ENCODE measurements around the gene CACNB4. TPM values are rescaled to one million over a fixed set of nuclear protein-coding genes. Genes with fewer than 3 reads are reported as not detected.
"Not testable (repeated sequence)": the region's sequence is repeated elsewhere in the genome, so short reads cannot be mapped to it uniquely, and the experiment has no call there.

The CACNB4 gene
- total RNA-seq (2014; rRNA removed; shearing (Covaris generic)): 0.12 and 0.17 TPM in 2 replicates

DNA sequence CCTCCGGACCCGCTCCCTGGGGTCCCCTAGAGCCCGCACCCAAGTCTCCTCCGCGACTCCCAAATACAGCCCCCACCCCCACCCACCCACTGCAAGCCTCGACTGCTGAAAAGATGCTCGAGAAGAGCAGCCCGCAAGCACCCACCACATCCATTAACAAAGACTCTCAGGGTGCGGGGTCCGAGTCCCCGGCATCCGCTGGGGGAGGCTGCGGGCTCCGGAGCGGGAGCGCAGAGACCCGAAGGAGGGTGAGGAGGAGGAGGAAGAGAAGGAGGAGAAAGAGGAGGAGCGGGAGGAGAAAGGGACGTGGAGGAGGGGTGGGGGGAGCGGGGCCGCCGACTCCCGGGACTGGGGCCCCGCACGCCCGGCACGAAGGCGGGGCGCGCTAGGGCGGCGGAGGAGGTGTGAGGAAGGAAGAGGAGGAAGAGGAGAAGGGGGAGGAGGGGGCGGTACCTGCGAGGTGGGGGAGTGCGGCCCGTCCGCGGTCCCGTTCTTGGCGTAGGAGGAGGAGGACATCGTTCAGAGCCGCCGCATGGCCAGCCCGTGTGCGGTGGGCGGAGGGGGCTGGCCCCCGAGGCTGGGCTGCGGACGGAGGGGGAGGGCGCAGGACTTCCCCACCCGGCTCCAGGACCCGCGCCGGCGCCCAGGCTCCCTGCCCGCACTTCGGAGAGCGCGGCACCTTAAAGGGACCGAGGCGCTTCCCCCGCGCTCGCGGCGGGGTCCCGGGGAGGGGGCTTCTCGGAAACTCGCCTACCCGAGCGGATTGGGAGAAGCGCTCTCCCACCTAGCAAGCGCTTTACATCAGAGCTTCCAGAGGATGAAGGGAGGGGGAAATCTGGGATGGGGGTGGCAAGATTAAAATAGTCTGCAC is at the start of gene CACNB4:
CACNB4 (minus strand) TSS at position 549 of the 871 bp plus-strand sequence.
- peak; percentile 12 for DNase-seq (ENCODE audit: low read depth)

DNA sequence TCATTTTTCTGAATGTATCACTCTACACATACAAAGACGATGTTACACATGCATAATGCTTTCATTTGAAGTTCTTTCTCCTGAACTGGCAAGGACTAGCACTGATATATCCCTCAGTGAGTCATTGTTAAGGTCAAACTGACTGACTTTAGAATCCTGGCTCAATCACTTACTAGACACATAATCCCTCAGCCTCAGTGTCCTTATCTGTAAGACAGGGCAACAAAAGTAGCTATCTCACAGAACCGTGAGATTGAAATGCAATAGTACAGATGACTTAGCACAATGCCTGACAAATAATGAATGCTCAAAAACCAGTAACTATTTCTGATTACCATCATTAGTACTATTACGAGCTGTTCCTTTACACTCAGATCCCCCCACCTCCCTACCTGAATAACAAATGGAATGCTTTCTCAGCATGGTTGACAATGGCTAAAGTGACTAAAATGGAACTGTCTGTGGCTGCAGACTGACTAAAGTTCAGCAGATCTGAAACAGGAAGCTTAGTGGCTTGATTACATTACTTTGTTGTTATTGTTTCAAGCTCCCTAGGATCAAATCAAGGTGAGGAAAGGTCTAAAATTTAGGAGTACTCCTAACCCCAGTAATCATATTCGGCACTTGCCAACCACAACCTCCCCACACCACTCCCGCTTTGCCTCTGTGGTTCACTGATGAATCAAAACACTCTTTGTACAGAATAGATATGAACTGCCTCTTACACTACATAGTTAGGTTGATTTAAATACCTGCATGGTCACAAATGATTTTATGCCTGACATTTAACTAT is 35.8 kb upstream of the CACNB4 start:
- no peak for DNase-seq (ENCODE audit: low read depth)

DNA sequence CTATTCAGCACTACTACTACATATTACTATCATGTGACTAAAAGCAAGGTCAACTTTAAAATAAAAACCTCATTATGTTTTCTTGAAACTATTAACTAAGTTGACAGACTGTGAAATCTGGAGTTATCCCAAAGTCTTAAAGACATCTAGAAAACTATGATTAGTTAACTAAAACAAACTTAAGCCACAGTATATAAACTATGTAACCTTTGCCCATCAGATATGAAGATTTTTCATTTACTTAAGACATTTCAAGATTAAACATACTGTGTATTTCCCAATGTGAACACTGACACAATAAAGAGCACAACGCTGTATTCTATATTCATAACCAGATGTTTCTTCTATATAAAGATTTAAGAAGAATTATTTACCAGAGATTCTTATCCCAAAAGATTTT is 33.5 kb upstream of the CACNB4 start:
- DNase-seq (ENCODE audit: low read depth): no peak

DNA sequence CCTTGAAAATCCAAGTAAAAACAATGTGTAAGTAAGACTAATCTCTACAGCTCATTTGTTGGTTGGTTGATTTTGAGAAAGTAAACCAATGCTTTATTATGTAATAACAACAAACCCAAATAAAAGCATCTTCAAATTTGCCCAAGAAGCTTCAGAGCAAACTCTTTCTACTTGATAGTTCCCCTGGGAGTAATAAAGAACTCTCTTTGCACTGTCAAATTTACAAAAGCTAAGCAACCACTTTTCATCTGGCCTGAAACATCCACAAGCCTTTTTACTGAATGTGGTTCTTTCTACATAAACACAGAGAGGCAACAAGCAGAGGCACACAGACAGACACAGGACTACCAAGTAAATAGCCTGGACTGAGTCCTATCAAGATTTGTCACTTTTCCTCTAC is 28.8 kb upstream of the CACNB4 start:
- no peak for DNase-seq (ENCODE audit: low read depth)

DNA sequence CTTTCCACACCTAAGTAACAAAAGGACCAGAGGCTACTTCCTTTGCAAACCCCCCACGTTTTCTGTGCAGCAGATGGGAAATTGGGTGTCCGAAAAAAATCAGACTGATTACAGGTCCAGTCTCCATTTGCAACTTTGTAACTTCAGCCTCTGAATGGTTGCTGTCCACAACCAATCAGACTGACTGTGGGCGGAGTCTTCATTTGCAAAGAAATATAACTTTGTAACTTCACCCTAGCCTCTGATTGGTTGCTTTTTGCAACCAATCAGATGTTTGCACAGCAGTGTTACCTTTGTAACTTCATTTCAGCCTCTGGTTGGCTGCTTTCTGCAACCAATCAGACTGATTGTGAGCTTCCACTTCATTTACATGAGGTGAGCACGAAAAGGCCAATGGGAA is 27.8 kb upstream of the CACNB4 start:
- DNase-seq (ENCODE audit: low read depth): no peak

DNA sequence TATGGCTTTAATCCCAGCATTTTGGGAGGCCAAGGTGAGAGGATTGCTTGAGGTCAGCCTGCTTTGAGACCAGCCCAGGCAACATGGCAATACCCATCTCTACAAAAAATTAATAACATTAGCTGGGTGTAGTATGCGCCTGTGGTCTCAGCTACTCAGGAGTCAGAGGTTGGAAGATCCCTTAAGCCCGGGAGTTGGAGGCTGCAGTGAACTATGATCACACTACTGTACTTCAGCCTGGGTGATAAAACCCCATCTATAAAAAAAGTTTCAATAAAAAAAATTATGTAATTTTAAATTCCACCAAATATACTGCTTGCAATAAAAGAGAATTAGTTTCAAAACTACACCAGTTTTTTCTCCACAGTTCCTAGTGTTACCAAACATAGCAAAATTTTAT is 23.3 kb upstream of the CACNB4 start:
- no peak for DNase-seq (ENCODE audit: low read depth)

DNA sequence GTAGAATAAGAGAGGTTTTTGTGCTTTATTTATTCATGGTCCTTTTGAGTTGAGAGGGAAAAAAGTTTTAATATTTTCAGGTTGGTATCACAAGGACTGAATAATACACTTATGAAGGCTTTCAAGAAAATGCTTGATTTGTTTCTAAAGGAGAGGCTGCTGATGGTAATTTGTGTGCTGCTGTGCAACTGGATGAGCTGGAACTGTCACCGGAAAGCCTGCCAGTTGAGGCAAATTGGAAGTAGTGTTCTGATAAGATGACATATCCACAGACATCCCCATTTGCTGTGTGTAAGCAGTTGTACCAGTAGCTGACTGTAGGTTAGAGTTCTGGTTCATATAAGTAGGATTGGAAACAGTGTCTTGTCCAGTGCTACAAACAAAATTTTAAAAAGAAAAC is 21.6 kb upstream of the CACNB4 start:
- no peak for DNase-seq (ENCODE audit: low read depth)

DNA sequence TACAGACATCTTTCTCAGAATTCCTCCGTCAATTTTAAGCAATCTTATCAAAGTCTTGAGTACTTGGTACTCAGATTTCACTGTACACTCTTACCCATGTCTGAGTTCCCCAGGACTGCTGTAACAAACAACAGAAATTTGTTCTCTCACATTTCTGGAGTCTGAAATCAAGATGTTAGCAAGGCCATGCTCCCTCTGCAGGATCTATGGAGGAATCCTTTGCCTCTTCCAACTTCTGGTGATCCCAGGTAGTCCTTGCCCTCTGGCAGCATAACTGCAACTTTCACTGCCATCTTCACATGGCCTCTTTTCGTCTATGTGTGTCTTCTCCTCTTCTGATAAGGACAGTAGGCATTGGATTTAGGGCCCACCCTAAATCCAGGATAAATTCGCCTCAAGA is 17.1 kb upstream of the CACNB4 start:
- no peak for DNase-seq (ENCODE audit: low read depth)

DNA sequence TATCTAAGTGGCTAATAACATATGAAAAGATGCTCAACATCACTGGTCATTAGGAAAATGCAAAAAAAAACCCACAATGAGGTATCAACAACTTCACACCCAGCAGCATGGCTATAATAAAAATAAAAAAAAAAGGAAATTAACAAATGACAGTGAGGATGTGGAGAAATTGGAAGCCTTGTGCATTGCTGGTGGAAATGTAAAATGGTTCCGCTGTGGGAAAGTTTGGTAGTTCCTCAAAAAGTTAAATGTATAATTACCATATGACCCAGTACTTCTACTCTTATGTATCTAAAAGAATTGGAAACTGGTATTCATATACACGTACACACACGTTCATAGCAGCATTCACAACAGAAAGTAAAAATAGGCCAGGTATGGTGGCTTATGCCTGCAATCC is 15.5 kb upstream of the CACNB4 start:
- DNase-seq (ENCODE audit: low read depth): no peak

DNA sequence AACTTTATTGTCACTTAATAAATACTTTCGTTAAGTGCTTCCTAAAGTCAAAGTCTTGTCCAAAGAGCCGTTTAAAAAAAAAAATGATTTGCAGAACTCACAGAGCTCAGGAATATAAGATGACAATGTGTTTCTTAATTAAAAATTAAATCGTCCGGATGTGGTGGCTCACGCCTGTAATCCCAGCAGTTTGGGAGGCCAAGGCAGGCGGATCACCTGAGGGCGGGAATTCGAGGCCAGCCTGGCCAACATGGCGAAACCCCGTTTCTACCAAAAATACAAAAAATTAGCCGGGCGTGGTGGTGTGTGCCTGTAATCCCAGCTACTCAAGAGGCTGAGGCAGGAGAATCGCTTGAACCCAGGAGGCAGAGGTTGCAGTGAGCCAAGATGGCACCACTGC is 8.3 kb upstream of the CACNB4 start:
- not testable (repeated sequence) for DNase-seq (ENCODE audit: low read depth)

DNA sequence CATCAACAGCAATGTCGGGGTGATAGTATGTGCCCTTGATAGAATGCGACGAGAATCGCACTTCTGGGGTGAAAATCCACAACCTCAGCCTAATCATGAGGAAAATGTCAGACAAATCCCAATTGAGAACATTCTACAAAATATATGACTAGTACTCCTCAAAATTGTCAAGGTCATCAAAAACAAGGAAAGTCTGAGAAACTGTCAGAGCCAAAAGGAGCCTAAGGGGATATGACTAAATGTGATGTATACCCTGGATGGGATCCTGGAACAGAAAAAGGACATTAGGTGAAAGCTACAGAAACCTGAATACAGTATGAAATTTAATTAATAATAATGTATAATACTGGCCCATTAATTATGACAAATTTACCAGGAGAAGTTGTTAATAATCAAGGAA is 7.6 kb upstream of the CACNB4 start:
- DNase-seq (ENCODE audit: low read depth): no peak

DNA sequence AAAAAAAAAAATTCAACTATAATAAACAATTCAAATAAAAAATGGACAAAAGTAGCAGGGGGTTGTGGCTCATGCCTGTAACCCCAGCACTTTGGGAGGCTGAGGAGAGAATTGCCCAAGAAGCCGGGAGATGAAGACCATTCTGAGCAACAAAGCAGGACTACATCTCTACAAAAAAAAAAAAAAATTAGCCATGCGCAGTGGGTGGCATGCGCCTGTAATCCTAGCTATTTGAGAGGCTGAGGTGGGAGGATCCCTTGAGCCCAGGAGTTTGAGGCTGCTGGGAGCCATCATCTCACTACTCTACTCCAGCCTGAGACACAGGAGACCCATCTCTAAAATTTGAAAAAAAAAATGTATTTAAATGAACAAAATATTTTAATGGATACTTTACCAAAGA is 4.4 kb upstream of the CACNB4 start:
- DNase-seq (ENCODE audit: low read depth): no peak

DNA sequence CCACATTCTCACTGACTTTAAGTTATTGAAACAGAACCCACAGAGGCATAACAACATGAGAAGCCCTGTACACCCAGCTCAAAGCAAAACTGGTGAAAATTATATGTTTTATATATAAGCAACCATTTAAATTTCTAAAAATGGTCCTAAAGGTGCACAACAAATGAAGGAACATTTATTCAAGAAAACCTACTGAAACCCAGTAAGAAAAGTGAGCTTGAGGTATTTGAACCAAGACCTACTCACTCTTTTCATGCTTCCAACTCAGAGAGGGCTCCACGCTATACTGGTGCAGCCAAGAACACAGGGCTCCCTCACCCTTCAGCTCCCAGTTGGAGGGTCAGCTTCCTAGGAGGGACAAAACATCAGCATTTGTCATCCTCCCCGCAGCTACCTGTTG is 2.1 kb upstream of the CACNB4 start:
- DNase-seq (ENCODE audit: low read depth): no peak

DNA sequence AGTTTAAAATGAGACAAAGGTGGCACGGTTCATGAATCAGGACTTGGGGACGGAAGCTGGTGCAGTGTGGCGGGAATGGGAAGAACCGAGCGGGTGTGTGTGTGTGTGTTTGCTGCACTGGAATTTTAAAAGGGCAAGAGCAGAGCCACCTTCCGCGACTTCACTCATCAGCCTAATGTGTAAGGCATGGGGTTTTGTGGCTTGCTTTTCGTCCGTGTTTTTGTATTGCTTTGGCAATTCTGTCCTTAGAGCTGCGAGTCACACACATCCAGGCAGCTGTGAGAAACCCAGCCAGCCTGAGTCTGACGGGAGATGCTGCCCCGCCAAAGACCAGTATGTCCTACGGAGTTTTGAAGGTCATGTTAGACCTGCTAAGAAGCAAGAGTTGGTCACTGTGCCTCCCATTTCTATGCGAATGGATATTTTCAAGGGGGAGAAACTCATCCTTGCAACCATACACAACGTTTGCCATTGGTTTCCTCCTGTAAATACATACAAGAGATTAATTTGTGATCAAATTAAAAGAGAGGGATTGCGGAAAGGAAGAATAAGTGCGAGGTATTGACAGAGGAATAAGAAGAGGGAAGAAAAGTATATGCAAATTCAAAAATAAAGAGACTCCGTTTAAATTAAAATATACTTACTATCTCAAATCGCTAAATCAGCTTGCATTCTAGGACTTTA is 665 bp upstream of the CACNB4 start:
- peak; percentile 20 for DNase-seq (ENCODE audit: low read depth)

DNA sequence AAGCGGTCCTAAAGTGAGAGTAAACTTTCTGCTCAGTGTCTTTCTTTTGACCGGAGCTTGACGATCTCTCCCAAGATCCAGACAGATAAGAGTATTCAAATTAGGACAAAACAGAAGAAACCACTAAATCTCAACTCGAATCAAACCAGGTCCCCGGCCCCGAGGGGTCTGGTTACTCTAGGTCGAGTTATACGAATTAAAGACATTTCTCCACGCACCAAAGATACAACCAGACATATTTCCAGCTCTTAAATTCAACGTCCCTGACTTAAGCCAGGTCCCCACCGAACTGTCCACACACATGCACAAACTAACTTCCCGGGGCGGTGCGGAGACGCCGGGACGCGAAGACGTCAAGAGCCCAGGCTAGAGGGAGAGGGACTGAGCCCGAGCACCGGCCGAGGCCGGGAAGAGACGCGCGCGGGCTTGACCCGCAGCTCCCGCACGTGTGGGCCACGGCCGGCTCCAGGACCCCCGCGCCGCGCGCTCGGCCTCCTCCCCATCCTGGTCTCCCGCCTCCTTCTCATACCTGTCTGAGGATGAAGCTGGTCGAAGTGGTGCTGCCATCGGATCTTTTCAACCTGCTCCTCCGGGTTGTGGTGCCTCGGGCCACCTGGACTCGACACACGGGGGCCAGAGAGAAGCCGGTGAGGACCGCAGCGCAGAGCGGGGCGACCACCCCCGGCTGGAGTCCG is 896 bp downstream of the CACNB4 start:
- peak; percentile 21 for DNase-seq (ENCODE audit: low read depth)

DNA sequence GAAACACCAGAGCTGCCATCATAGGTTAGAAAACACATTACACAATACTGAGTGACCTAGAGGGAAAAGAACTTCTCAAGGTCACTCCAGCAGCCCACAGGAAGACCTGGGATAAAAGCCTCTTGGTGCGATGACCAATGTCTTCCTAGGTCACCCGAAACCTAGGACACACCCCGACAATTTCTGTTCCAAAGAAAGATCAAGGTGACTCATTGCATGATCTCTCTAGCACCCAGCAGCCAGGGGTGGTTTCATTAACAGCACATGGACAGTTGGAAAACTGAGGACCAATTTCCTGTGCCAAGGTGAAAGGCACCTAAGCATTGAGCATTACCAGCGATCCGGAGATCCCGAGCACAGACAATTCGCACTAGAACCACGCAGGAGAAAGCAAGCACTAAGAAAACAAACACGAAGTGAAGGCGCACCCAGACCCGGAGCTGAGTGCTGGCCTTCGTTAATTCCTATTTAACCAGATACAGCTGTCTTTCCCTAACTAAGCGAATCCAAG is 1.5 kb downstream of the CACNB4 start:
- DNase-seq (ENCODE audit: low read depth): peak; percentile 28

DNA sequence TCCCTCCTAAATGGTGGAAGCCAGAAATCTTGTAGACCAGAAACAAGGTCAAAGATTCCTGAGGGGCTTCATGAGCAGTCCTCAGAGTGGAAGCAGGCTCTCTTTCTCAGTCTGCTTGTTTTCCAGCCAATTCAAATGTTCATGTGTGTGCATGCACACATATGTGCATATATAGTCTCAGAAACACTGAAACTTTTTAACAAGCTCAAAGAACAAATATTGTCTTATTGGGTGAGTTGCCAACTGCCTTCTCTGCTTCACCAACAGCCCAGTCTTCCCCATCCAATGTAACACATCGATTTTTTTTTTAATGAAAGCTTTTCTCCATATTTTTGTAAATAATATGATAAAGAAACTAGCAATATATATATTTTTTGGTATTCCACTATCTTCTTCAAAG is 3.7 kb downstream of the CACNB4 start:
- no peak for DNase-seq (ENCODE audit: low read depth)

DNA sequence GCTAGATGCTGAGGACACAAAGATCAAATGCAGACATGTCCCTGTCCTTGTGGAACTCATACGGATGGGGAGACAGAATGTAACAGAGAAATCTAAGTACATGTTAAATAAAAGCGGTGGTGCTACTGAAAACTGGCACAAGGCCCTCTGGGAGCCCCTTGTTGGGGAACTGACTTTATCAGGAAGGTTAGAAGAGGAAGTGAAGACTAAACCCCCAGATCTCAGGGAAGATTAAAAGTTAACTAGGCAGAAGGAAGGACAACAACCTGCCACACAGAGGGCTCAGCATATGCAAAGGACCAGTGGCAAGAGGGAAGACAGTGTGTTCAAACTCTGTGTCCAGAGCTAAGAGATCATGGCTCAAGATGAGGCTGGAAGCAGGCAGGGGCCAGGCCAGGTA is 4.8 kb downstream of the CACNB4 start:
- DNase-seq (ENCODE audit: low read depth): no peak

DNA sequence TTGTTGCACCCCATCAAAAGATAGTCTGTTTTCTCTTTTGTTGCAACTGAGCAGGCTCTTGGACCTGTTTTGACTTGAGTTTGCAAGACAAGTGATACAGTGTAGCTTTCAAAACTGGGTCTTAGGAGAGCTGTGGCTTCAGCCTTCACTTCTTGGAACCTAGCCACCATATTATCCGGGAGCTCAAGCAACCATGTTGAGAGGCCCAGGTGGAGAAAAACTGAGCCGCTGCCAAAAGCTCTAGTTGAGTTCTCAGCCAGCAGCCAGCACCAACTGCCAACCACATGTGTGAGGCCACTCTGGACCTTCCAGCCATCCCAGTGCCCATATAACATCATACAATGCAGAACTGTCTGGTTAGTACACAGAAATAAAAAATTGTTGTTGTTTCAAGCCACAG is 5.4 kb downstream of the CACNB4 start:
- no peak for DNase-seq (ENCODE audit: low read depth)

DNA sequence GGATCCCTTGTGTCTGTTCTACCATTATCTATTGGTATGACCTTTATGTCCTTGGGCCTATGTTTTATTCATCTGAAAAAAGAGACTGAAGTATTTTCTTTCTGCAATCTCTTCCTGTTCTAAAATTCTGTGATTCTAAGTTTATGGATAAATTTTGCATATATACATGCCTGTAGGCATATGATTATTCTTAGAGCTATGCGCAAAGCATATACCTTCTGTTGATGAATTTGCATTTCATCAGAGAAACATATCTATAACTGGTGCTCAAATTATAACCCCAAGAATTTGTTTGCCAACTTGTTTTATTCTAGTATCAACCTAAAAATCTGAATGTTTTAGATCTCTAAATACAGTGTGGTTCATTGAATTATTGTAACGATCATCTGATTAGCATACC is 6.7 kb downstream of the CACNB4 start:
- no peak for DNase-seq (ENCODE audit: low read depth)

DNA sequence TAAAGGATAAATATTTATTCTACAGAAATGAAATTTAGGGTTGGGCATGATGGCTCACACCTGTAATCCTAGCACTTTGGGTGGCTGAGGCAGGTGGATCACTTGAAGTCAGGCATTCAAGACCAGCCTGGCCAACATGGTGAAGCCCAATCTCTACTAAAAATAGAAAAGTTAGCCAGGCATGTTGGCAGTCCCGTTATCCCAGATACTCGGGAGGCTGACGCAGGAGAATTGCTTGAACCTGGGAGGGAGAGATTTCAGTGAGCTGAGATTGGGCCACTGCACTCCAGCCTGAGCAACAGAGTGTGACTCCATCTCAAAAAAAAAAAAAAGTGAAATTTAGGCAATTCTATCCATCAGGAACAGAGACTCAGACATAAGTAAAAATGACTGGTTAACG is 8.1 kb downstream of the CACNB4 start:
- DNase-seq (ENCODE audit: low read depth): not testable (repeated sequence)

DNA sequence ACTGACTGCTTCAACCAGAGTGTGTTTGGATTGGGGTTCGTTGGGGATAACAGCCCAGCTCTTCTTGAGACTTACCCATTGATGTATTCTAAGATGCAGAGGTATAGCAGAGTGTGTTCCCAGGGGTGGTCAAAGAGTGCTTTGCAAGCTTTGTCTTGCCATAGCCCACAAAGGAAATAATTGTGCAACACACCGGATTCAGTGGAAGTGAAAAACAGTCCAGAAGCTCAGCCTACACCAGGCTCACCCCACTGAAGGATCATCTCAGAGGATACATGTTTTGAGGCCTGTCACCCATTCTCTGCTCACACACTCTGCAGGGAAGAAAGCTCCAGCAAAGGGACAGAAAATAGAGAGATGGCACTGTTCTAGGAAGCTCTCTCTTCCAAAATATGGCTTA is 9.6 kb downstream of the CACNB4 start:
- no peak for DNase-seq (ENCODE audit: low read depth)
